Loucy (cell line): ENCODE results near the gene SLC35D3.
A peak's percentile ranks its signal among the peaks of the same experiment; 100 is the strongest.

Source experiments
- CTCF ChIP-seq: fragments of 200-600 bp; sonication (generic); conservative IDR thresholded peaks from 2 replicates; pipeline ENCODE4 v1.5.1; 2014; ENCODE audit warnings: mild to moderate bottlenecking, antibody characterized with exemption, low read length
- EZH2phosphoT487 ChIP-seq: fragments of 200-600 bp; IDR thresholded peaks from 2 replicates; pipeline ENCODE4 v1.6.1; 2018; ENCODE audit warnings: antibody characterized with exemption, mild to moderate bottlenecking, moderate library complexity, borderline replicate concordance

GRCh38 chr6:136967876-136968752 lies 46.0 kb downstream of the SLC35D3 start:
- TF ChIP-seq CTCF (peak; percentile 81), EZH2phosphoT487 (no peak)
